Ishikawa (cell line): ENCODE measurements around the gene LTO1.

Experiments used
- CEBPB ChIP-seq: IDR thresholded peaks from 2 replicates; pipeline ENCODE4 v1.6.1; 2012
- EGR1 ChIP-seq: IDR thresholded peaks from 2 replicates; pipeline ENCODE4 v1.6.1; 2012
- EP300 ChIP-seq: IDR thresholded peaks from 2 replicates; pipeline ENCODE4 v1.6.1; 2012; ENCODE audit warnings: borderline replicate concordance
- FOXM1 ChIP-seq: IDR thresholded peaks from 2 replicates; pipeline ENCODE4 v1.6.1; 2012; ENCODE audit warnings: low read depth, borderline replicate concordance
- MAX ChIP-seq: IDR thresholded peaks from 2 replicates; pipeline ENCODE4 v1.6.1; 2012
- RAD21 ChIP-seq: IDR thresholded peaks from 2 replicates; pipeline ENCODE4 v1.6.1; 2012; ENCODE audit warnings: low read depth
- REST ChIP-seq: IDR thresholded peaks from 2 replicates; pipeline ENCODE4 v1.6.1; 2012; ENCODE audit warnings: low read depth, mild to moderate bottlenecking
- TAF1 ChIP-seq: IDR thresholded peaks from 2 replicates; pipeline ENCODE4 v1.6.1; 2012; ENCODE audit warnings: low read depth, mild to moderate bottlenecking
- TCF12 ChIP-seq: IDR thresholded peaks from 2 replicates; pipeline ENCODE4 v1.6.1; 2012; ENCODE audit warnings: low read depth
- USF1 ChIP-seq: IDR thresholded peaks from 2 replicates; pipeline ENCODE4 v1.6.1; 2012
- YY1 ChIP-seq: IDR thresholded peaks from 2 replicates; pipeline ENCODE4 v1.6.1; 2012; ENCODE audit warnings: low read depth
- ZBTB7A ChIP-seq: IDR thresholded peaks from 2 replicates; pipeline ENCODE4 v1.6.1; 2012; ENCODE audit warnings: low read depth

GRCh38 chr11:69684651-69685050 is 9.5 kb upstream of the LTO1 start:
- TF ChIP-seq USF1, result no peak
- no peak for TF ChIP-seq RAD21
- no peak for TF ChIP-seq EGR1
- TF ChIP-seq YY1, result no peak
- TF ChIP-seq REST, result no peak
- no peak for TF ChIP-seq CEBPB
- no peak for TF ChIP-seq EP300
- no peak for TF ChIP-seq FOXM1
- no peak for TF ChIP-seq TAF1
- no peak for TF ChIP-seq ZBTB7A
- no peak for TF ChIP-seq MAX
- no peak for TF ChIP-seq TCF12
